Nephron (organoid): Measurements from ENCODE around the gene SLC2A11.

Experiments
- H3K27ac Mint-ChIP-seq, 3 experiments: 2 replicates each; pipeline ENCODE4 v1.8.0; 2020; ENCODE audit warnings: mixed read lengths in 3 of 3, mild to moderate bottlenecking in 2 of 3, moderate library complexity in 1 of 3
- H3K27me3 Mint-ChIP-seq: 2 replicates; pipeline ENCODE4 v1.8.0; 2021; ENCODE audit warnings: low read depth, mild to moderate bottlenecking, moderate library complexity, mixed read lengths
- H3K36me3 Mint-ChIP-seq: 2 replicates; pipeline ENCODE4 v1.8.0; 2020; ENCODE audit warnings: low read depth, mixed read lengths
- H3K4me1 Mint-ChIP-seq: 2 replicates; pipeline ENCODE4 v1.8.0; 2020; ENCODE audit warnings: mixed read lengths
- H3K4me3 Mint-ChIP-seq, 3 experiments: 2 replicates each; pipeline ENCODE4 v1.8.0; 2020; ENCODE audit warnings: mild to moderate bottlenecking in 3 of 3, mixed read lengths in 3 of 3, moderate library complexity in 2 of 3
- H3K9me3 Mint-ChIP-seq: 2 replicates; pipeline ENCODE4 v1.8.0; 2020; ENCODE audit warnings: mixed read lengths
- CTCF ChIP-seq, 3 experiments: fragments of 200-600 bp; sonication (generic); IDR thresholded peaks; one replicate each; pipeline ENCODE4 v1.5.0; 2021; ENCODE audit warnings: antibody characterized with exemption in 3 of 3; ENCODE audit not compliant: unreplicated experiment in 3 of 3

SLC2A11 gene

GRCh38 chr22:23910496-23911190 lies 53.0 kb downstream of the SLC2A11 start:
- H3K9me3 Mint-ChIP-seq: no peaks in the 10 kb centered on the region
- H3K27ac Mint-ChIP-seq: peak overlapping the region; percentile 95 to 99 (median 98)
- H3K27me3 Mint-ChIP-seq: peaks cover 3% of the 10 kb centered on the region
- TF ChIP-seq CTCF (IDR thresholded peaks at IDR 0.05; ENCODE audit: unreplicated experiment in 3 of 3): no peak
- peaks cover 72% of the 10 kb centered on the region for H3K4me1 Mint-ChIP-seq
- H3K36me3 Mint-ChIP-seq: peaks cover 6% of the 10 kb centered on the region
- H3K4me3 Mint-ChIP-seq: peak overlapping the region in 2 of 3 experiments; percentile 26 to 79

- peaks cover 3% of the 10 kb centered on the region for H3K27me3 Mint-ChIP-seq
- H3K9me3 Mint-ChIP-seq: no peaks in the 10 kb centered on the region
- peaks cover 6% of the 10 kb centered on the region for H3K36me3 Mint-ChIP-seq
- H3K27ac Mint-ChIP-seq: peak overlapping the region; percentile 95 to 99 (median 98)
- TF ChIP-seq CTCF (IDR thresholded peaks at IDR 0.05; ENCODE audit: unreplicated experiment in 3 of 3): no peak
- H3K4me3 Mint-ChIP-seq: peak overlapping the region; percentile 72 to 81 (median 74)
- H3K4me1 Mint-ChIP-seq: peaks cover 68% of the 10 kb centered on the region
These were observed 53.8 kb downstream of the SLC2A11 start for GRCh38 chr22:23911318-23911980.

GRCh38 chr22:23912293-23912903 lies 54.7 kb downstream of the SLC2A11 start:
- Mint-ChIP-seq H3K27me3 (peaks cover 3% of the 10 kb centered on the region), H3K27ac (peak overlapping the region; percentile 95 to 99 (median 98)), H3K4me3 (peak overlapping the region; percentile 72 to 81 (median 74)), H3K4me1 (peaks cover 63% of the 10 kb centered on the region), H3K36me3 (peaks cover 6% of the 10 kb centered on the region), H3K9me3 (no peaks in the 10 kb centered on the region)
- TF ChIP-seq CTCF (IDR thresholded peaks at IDR 0.05; ENCODE audit: unreplicated experiment in 3 of 3): no peak

GRCh38 chr22:23913306-23913660 lies 55.6 kb downstream of the SLC2A11 start:
- peak overlapping the region; percentile 95 to 98 (median 98) for H3K27ac Mint-ChIP-seq
- no peak for TF ChIP-seq CTCF (IDR thresholded peaks at IDR 0.05; ENCODE audit: unreplicated experiment in 3 of 3)
- H3K36me3 Mint-ChIP-seq: peaks cover 7% of the 10 kb centered on the region
- H3K4me1 Mint-ChIP-seq: peaks cover 62% of the 10 kb centered on the region
- H3K9me3 Mint-ChIP-seq: no peaks in the 10 kb centered on the region
- peak overlapping the region; percentile 87 to 92 (median 89) for H3K4me3 Mint-ChIP-seq
- H3K27me3 Mint-ChIP-seq: peaks cover 3% of the 10 kb centered on the region

GRCh38 chr22:23913661-23914353 lies 56.1 kb downstream of the SLC2A11 start:
- Mint-ChIP-seq H3K4me3 (peak overlapping the region; percentile 87 to 92 (median 89)), H3K27ac (peak overlapping the region; percentile 95 to 98 (median 98)), H3K27me3 (peaks cover 3% of the 10 kb centered on the region), H3K4me1 (peaks cover 56% of the 10 kb centered on the region), H3K9me3 (no peaks in the 10 kb centered on the region), H3K36me3 (peaks cover 13% of the 10 kb centered on the region)
- no peak for TF ChIP-seq CTCF (IDR thresholded peaks at IDR 0.05; ENCODE audit: unreplicated experiment in 3 of 3)
